Measurements from ENCODE around the gene SPECC1.
"Not testable (repeated sequence)": the region's sequence is repeated elsewhere in the genome, so short reads cannot be mapped to it uniquely, and the experiment has no call there.

Gene SPECC1

DNA sequence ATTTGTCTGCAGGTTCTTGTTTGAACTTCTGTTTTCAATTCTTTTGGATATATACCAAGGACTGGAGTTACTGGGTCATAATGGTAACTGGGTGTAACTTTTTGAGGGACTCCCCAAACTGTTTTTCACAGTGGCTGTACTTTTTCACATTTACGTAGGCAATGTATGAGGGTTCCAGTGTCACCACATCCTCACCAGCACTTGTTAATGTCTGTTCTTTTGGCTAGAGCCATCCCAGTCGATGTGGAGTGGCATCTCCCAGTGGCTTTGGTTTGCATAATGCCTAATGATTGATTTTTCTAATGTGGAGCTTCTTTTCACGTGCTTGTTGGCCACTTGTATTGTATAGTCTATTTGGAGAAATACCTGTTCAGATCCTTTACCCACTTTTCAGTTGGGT is 59.3 kb downstream of the SPECC1 start:
- no peak for DNase-seq (ENCODE audit: low spot score)

DNA sequence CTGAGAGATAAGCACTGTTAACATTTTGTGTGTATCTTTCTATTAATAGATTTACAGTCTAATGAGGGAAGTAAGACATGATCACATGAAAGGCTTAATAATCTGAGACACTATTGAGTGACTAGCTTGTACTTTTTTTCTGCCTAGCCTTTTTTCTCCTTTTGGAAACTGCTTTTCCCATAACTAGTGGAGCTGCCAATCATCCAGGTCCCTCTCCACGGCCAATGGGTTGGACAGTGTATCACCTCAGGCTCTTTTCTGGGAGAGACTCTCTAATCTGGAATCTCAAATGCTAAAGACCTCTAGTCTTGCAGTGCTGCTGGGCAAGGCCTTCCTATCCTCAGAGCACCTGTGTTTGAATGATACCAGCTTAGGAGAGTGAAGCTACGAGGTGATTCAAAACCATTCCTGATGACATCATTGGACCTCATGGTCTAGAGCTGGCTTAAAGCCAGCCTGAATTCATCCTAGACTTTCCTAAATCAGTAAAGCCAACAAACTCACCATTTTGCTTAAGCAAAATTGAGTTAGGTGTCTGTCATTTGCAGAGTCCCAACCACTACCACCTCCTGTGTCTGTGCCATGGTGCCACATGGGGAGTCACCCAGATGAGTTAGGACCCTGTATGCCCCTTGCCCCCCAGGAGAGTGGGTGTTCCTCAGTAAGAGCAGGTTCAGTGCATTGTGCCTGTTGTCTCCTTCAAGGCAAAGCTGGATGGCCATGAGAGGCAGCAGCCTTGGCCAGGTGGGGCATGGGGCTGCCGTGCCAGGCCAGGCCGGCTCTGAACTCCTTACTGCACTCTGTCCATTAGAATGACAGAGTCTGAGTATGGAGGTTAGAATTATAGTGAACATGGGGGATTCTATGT is 62.9 kb downstream of the SPECC1 start:
- no peak for DNase-seq (ENCODE audit: low spot score)

DNA sequence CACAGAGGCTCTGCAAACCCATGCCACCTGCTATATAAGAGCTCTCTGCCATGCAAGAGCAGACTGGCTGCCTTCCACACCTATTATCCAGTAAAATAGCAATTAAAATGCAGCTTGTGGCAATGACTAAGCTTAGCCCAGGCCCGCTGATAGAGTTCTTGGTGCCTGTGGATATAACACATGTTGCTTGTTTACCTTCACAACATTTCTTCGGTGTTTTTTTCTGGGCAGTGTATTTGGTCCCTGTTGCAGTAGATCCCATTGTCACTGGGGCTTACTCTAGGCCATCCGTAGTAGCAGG is 63.5 kb downstream of the SPECC1 start:
- peak; percentile 56 for DNase-seq (ENCODE audit: low spot score)

DNA sequence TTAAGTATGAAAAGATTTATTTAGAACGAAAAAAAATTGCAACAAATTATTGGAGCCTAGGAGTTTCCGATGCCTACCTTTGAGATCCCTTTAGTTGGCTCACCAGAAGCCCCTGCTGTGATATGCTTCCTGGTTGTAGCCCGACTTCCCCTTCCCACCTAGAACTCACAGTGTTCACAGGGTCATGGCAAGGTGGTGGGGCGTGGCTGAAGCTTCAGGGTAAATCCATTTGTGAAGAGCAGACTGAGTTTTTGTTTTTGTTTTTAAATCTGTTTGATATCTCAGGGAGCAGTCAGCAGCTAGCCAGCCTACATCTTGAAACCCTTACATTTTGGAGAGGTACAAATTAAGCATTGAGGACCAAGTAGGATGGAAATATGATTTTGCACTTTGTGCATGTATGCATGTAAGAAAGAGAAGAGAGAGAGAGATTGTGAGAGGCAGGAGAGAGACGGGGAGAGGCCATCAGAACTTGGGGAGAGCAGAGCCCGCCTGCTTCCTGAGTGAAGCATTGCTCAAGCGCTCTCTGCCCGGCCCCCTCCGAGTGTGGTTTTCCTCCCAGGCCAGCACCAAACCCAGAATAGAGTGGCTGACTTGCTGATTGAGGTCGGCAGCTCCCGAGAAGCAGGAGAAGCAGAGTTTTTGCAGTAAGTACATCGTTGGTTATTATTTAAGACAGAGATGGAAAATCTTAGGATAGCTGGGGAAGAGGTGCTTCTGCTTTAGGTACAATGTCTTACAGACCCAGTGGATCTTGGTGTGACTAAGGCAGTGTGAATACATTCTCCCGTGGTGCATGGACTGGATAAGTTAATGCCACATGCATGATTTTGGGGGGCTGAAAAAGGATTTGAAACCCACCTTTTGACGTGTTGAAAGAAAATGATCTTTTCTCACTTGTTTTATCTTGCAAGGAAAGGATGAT is 64.2 kb downstream of the SPECC1 start:
- DNase-seq (ENCODE audit: low spot score): peak; percentile 85

DNA sequence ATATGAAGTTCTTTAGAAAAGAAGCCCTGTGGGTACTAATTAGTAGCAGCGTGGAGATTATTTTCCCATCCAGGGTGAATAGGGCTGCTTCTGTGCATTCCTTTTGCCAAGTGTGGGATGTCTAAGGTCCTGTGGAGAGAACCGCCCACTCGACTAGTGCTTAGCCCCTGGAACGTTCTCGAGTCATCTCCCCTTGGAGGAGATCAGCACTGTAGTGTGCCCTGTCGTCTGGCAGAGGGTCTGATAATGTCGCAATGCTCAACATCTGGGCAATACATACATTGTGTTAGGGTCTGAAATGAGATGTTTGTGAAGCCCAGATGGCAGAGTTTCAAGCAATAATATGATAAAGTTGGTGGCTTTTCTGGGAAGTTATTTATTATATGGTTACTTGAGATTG is 64.8 kb downstream of the SPECC1 start:
- DNase-seq (ENCODE audit: low spot score): no peak

DNA sequence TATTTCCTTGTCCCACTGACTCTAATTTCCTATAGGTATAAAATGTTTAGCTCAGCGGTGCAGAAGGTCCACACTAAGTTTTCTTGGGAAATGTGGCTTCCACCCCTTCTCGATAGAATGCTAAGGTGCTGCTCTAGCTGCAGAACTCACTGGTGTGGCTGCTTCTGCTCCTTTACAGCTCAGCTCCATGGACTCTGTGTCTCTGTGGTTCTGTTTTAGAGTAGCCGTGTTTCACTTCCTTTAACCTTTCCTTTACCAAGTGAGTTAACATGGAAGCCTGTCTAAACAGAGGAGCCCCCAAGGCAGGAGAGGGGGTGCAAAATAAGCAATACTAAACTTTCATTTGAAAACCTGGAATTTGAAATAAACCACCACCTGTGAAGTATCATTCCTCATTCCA is 65.3 kb downstream of the SPECC1 start:
- no peak for DNase-seq (ENCODE audit: low spot score)

DNA sequence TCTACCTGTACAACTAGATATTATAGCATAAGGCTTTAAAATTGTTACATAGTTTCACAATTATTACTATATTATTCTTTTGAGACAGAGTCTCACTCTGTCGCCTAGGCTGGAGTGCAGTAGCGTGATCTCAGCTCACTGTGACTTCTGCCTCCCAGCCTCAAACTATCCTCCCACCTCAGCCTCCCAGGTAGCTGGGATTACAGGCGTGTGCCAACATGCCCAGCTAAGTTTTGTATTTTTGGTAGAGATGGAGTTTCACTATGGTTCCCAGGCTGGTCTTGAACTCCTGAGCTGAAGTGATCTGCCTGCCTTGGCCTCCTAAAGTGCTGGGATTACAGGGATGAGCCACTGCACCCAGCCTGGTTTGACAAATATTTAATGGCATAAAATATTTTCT is 67.0 kb downstream of the SPECC1 start:
- not testable (repeated sequence) for DNase-seq (ENCODE audit: low spot score)

DNA sequence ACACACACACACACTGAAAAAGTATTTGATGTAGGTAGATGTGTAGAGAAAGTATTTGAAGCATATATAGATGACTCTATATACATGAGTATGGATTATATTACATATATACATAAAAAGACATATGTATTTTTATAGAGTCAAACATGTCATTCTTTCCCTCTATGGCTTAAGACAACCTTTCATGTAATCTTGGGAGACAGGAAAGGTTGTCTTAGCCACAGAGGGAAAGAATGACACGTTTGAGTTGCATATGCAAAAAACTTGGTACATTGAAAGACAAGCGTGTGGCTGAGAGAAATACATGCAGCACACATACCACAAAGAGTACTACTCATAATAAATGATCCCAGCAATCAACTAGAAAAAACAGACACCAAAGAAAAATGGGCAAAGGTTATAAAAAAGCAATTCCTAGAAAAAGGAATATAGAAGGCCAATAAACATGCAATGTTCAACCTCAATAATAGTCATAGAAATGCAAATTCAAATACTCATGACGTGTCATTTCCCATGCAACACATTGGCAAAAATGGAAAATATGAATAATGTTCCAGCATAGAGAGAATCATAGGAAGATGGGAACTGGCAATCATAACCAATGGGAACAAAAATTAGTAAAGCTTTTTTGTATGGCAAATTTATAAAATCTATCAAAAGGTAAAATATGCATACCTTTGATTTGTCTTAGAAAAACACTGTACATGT is 69.0 kb downstream of the SPECC1 start:
- DNase-seq (ENCODE audit: low spot score): no peak

DNA sequence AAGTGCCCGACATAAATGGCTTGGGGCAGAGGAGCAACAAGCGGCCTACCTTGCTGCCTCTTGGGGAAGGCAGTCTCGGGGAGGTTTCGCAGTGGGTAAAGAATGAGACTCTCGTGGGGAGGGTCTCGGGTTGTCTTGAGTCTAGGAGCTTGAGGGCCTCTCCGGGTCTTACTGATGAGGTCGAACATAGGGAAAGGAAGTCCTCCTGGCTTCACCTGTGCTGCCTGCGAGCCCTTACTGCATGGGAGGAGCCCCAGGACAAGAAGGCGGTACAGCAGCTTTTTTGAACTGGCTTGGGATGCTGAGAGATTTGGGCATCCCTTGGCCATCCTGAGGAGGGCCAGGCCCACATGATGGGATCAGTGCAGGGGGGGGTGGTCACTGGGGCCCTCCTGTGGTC is 71.4 kb downstream of the SPECC1 start:
- no peak for DNase-seq (ENCODE audit: low spot score)

DNA sequence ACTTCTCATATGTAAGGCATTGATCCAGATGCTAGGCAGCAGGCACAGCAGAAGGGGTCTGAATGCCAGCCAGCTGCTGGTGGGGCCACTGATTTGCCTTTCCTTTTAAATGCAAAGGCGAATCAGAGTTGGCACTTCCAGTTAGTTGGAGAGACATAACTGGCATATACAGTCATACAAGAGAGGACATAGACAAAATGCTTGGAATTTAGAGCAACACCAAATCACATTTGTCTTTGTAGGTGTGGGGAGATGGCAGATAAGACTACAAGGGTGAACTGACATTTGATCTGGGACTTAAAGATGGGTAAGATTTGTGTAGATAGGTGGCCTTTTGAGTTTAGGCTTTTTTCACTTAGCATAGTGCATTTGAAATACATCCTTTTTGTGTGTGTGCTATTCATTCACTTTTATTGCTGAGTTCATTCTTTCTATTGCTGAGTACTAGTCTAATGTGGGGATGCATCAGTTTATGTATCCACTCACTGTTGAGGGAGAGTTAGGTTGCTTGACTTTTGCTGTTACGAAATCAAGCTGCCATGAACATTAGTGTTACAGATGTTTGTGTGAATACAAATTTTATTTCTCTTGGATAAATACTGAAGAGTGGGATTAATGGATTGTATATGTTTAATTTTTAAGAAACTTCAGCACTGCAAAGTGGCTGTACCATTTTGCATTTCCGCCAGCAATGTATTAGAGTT is 74.1 kb downstream of the SPECC1 start:
- DNase-seq (ENCODE audit: low spot score): no peak

DNA sequence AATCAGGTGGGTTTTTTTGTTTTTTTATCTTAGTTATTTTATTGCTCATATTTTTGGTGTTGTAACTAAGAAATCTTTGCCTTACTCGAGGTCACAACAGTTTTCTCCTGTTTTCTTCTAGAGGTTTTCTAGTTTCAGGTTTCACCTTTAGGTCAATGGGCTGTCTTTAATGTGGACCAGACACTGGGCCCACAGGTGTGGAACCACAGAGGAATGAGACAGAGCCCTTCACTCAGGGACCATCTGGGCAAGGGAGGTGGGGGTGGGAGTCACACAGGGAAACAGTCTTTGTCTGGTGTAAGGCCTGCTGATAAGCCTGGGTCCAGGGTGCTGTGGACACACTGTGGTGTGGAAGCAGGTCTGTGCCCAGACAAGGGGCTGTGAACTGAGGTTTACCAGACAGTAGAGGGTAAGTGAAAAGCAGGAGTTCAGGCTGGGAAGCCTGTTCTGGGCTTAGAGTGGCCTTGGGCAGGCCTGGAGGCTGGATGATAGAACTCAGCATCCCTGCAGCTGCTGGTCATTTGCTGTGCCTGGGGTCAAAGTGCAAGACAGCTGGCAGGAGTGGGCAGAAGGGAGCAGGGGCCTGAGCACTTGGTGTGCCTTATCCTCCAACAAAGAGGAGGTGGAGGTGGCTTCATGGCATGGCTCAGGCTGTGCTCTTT is 75.6 kb downstream of the SPECC1 start:
- DNase-seq (ENCODE audit: low spot score): no peak

DNA sequence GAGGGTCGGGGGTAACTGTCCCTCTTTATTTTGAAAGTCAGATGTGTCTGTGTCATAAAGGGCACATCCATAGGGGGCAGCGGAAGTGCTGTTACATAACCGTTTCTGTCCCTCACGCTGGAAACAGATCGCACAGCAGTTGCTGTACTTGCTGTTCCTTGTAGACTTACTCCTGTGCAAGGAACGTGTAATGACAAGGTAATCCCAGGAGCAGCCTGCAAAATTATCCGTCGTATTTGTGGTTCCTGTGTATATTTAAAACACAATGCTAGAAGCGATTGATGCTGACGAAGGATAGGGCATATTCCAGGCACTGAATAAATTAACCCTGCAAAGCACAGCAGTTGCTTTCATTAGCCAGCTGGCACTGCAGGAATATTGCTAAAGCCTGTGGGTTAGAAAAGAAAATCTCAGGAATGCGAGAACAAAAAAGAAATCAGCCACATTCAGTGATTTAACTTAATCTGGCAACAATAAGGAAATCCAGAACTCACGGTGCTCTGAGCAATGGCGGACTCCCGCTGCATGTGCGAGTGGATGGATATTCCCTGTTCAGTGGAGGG is 76.2 kb downstream of the SPECC1 start:
- no peak for DNase-seq (ENCODE audit: low spot score)

DNA sequence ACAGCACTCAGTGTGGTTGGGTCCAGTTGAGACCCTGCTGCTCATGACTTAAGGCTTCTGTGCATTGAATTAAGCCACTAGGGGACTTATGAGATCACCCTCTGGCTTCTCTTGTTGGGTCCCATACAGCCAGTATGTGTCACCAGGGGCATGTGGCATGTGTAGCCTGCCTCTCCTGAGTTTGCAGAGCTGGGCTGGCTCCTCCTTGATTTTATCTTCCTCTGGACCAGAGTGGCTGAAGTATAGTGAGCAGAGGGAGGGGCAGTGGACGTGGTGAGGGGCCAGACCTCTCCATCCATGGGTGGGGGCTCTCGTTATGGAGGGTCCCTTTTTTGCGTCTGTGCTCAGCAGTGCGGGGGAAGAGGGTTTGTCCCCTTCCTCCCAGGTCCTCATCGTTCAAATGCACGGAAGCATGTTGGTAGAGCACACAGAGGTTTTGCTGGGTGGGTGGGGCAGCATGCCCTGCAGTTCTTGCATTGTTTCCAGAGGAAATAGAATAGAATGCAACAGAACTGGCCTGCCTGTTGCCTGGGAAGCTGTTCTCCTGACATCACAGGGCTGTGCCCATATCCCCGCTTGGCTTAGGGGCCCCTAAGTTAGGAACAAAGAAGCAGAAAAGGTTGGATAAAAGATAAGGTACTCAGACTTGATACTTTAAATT is 77.4 kb downstream of the SPECC1 start:
- DNase-seq (ENCODE audit: low spot score): no peak

DNA sequence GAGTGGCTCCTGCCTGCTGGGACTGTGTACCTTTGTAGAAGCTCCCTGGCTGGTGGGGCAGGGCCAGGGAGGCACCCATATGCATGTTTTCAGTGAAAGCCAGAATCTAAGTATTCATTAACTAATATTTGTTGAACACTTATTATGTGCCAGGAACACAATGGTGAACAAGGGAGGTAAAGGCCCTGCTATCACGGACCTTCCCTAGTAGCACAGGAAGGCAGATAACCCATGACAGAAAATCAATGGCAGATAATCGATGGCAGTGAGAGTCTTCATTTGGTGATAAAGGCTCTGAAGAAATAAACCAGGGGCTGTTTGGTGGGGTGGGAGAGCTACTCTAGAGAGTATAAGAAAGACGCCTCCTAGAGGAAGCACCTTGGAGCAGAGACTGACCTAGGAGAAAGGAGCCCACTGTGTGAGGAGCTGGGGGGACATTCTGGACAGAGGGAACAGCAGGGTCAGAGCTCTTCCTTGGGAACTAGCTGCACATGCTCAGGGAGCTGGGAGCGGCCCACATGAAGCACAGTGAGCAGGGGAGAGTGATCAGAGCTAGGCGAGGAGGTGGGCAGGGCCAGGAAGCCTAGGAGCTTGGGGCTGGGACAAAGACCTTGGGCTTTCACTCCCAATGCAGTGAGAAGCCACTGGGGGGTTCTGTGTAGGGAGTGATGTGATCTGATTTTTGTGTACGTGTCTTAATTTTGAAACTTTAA is 78.5 kb downstream of the SPECC1 start:
- DNase-seq (ENCODE audit: low spot score): no peak

DNA sequence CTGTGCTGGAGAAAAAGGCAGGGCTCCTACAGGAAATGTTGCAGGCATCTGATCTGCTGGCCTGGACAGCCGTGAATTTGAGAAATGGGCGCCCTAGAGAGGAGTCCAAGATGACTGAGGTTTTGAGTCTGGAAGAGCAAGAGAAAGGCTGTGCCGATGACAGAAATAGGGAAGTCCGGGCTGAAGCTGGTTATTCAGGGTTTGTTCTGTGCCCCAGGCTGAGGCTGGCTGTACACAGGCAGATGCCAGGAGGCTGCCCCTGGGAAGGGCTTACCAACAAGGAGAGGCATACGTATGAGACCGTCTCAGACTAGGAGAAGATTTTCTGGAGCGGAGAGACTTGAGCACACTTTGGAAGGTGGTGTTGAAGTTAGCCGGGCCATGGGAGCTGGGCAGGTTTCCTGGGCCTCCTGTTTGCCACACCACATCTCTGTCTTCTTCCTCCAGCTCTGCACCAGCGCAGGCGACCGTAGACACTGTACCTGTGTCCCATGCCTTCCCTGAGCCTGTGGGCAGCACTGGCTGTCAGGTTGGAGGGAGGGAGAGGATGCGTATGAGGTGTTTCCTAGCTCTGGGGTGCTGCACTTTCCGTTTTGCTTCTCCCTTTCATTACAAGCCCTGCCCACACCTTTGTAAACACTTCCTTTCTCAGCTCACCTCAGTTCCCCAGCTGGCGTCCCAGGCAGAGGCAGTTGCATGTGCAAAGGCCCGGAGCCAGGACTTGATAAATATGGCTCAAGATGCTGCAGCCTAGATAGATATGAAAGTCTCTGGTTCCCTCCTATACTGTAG is 80.8 kb downstream of the SPECC1 start:
- no peak for DNase-seq (ENCODE audit: low spot score)

DNA sequence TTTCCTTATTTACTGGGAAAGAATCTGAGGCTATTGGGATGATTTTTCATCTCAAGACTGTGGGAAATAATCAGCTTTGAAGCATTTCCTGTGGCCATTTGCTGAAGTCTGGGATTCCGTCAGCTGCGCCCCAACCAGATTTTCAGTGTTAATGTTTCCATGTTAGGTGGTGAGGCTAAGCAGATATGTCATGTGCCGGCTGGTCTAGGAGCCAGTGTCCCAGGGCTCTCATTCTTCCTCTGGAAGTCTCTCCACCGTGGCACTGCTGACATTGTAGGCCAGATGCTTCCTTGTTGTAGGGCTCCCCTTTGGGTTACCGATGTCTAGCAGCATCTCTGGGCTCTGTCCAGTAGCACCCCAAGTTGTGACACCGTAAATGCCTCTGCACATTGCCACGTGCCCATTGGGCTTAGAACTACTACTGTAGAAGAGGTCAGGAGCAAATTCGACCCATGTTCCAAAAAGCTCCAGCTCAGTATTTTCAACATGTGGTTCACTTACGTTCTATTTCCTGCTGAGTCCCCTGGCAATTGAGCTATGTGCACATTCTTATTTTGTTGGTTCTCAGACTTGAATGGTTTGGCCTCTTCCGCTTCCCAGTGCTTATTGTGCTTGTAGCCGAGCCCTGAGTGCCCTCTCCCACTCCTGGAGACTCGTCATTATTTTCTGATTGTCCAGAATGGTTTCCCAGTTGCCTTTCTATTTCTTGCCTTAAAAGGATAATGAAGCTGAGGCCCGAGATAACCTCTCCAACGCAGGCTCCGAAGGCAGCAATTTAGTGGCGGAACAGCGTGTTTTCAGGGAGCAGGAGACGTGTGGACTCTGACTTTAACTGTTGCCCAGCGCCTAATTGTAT is 82.2 kb downstream of the SPECC1 start:
- no peak for DNase-seq (ENCODE audit: low spot score)

DNA sequence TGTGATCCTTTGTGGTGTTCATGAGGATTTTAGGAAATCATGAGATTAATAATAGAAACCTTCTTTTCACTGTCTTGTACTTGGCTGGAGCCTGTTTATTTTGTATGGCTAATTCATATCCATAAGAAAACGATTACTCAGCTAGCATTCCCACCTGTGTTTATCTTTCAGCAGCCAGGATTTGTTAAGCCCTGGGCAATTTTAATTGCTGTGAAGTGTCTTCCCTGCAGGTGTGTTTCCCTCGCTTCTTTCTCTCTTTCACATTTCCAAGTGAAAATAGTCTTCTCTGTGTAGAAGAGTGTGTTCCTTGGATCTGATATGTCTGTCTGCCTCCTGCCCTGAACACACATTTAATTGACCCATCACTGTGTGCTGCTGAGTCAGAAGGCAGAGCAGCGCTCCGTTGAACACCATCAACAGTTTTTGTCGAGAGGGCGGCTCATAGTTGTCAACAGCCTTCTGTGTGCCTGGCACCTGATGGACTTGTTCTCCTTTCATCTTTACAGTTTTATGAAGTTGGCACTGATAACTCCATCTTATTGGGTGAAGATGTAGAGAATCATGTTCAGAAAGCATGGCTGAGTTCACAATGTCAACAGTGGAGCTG is 83.2 kb downstream of the SPECC1 start:
- peak; percentile 45 for DNase-seq (ENCODE audit: low spot score)

Measured in Ammon's horn (tissue), 1 donor.